Neuronal stem cell (in vitro differentiated cells): ENCODE data around the gene PLA2G4C.

Source experiments
- DNase-seq: peaks from one replicate; pipeline ENCODE4 v3.0.0-alpha.2; 2013; ENCODE audit warnings: low spot score
- H2AFZ ChIP-seq: one replicate; pipeline ENCODE4 v1.6.1; 2013; ENCODE audit warnings: mild to moderate bottlenecking, low read length, inconsistent platforms
- H2AK5ac ChIP-seq: 2 replicates; pipeline ENCODE4 v1.6.1; 2013; ENCODE audit warnings: low read depth, mild to moderate bottlenecking, inconsistent platforms, low read length, moderate library complexity, mixed read lengths
- H2BK120ac ChIP-seq: 2 replicates; pipeline ENCODE4 v1.6.1; 2013; ENCODE audit warnings: low read depth, mild to moderate bottlenecking, inconsistent platforms, low read length, moderate library complexity, mixed read lengths
- H2BK12ac ChIP-seq: one replicate; pipeline ENCODE4 v1.6.1; 2013; ENCODE audit warnings: low read length, inconsistent platforms
- H2BK15ac ChIP-seq: 2 replicates; pipeline ENCODE4 v1.6.1; 2013; ENCODE audit warnings: mild to moderate bottlenecking, low read length, inconsistent platforms, mixed read lengths
- H2BK5ac ChIP-seq: one replicate; pipeline ENCODE4 v1.6.1; 2013; ENCODE audit warnings: inconsistent platforms, mild to moderate bottlenecking, low read length, moderate library complexity
- H3K14ac ChIP-seq: one replicate; pipeline ENCODE4 v1.6.1; 2013; ENCODE audit warnings: low read length, inconsistent platforms
- H3K18ac ChIP-seq: 2 replicates; pipeline ENCODE4 v1.6.1; 2013; ENCODE audit warnings: low read length, inconsistent platforms
- H3K23ac ChIP-seq: 2 replicates; pipeline ENCODE4 v1.6.1; 2013; ENCODE audit warnings: low read depth, mild to moderate bottlenecking, mixed read lengths, low read length, inconsistent platforms; ENCODE audit not compliant: poor library complexity
- H3K27ac ChIP-seq: replicated peaks from 3 replicates; pipeline ENCODE4 v1.5.1; 2013; ENCODE audit warnings: low read length, inconsistent platforms
- H3K27me3 ChIP-seq, 3 experiments: 2 replicates each; pipeline ENCODE4 v1.6.1; 2013; ENCODE audit warnings: low read length in 3 of 3, mild to moderate bottlenecking in 2 of 3, inconsistent platforms in 1 of 3, low read depth in 1 of 3, mixed read lengths in 1 of 3, moderate library complexity in 1 of 3; ENCODE audit not compliant: control insufficient read depth in 3 of 3, insufficient read depth in 3 of 3
- H3K36me3 ChIP-seq, 2 donors: replicated peaks in 1 of 2; 2 replicates each; pipeline ENCODE4 v1.6.1; 2013; ENCODE audit warnings: low read length in 2 of 2; ENCODE audit not compliant: control insufficient read depth in 2 of 2, insufficient read depth in 2 of 2
- H3K4ac ChIP-seq: 2 replicates; pipeline ENCODE4 v1.6.1; 2013; ENCODE audit warnings: inconsistent platforms, mild to moderate bottlenecking, low read length, moderate library complexity
- H3K4me1 ChIP-seq, 2 donors: 1 replicate in 1 of 2; 2 replicates in 1 of 2; pipeline ENCODE4 v1.6.1; 2013; ENCODE audit warnings: low read length in 2 of 2, low read depth in 1 of 2; ENCODE audit not compliant: control insufficient read depth in 2 of 2, insufficient read depth in 1 of 2
- H3K4me2 ChIP-seq: one replicate; pipeline ENCODE4 v1.6.1; 2013; ENCODE audit warnings: mild to moderate bottlenecking, low read length, inconsistent platforms; ENCODE audit not compliant: insufficient read depth, poor library complexity, severe bottlenecking
- H3K4me3 ChIP-seq, 2 donors: 2 replicates each; pipeline ENCODE4 v1.5.1; 2013; ENCODE audit warnings: low read length in 2 of 2, mild to moderate bottlenecking in 2 of 2, inconsistent platforms in 1 of 2, moderate library complexity in 1 of 2
- H3K79me1 ChIP-seq: one replicate; pipeline ENCODE4 v1.6.1; 2013; ENCODE audit warnings: low read depth, mild to moderate bottlenecking, inconsistent platforms, low read length, moderate library complexity
- H3K9ac ChIP-seq: one replicate; pipeline ENCODE4 v1.6.1; 2013; ENCODE audit warnings: mild to moderate bottlenecking, low read depth, low read length, inconsistent platforms; ENCODE audit not compliant: poor library complexity
- H3K9me3 ChIP-seq, 2 donors: replicated peaks in 1 of 2; 2 replicates each; pipeline versions ENCODE3 to v1.6.1; 2013; ENCODE audit warnings: low read length in 2 of 2, mild to moderate bottlenecking in 2 of 2, inconsistent platforms in 1 of 2, low read depth in 1 of 2, mixed read lengths in 1 of 2, moderate library complexity in 1 of 2; ENCODE audit not compliant: control insufficient read depth in 2 of 2, insufficient read depth in 1 of 2
- H4K8ac ChIP-seq: one replicate; pipeline ENCODE4 v1.6.1; 2013; ENCODE audit warnings: low read depth, mild to moderate bottlenecking, inconsistent platforms, low read length, moderate library complexity
- H4K91ac ChIP-seq: one replicate; pipeline ENCODE4 v1.6.1; 2013; ENCODE audit warnings: low read length, low read depth, mild to moderate bottlenecking, inconsistent platforms; ENCODE audit not compliant: poor library complexity
- WGBS, 2 donors: extraction: QIAGEN DNeasy Blood & Tissue Kit; methylation state at CpG; one replicate each; pipeline ENCODE4 v1.1.7; 2013; ENCODE audit warnings: missing lambda C conversion rate in 2 of 2, mixed read lengths in 1 of 2; ENCODE audit not compliant: insufficient read length in 2 of 2, insufficient replicate concordance in 1 of 2; ENCODE audit errors: extremely low coverage in 2 of 2; 5-methylcytosine and 5-hydroxymethylcytosine counted together

PLA2G4C gene

DNA sequence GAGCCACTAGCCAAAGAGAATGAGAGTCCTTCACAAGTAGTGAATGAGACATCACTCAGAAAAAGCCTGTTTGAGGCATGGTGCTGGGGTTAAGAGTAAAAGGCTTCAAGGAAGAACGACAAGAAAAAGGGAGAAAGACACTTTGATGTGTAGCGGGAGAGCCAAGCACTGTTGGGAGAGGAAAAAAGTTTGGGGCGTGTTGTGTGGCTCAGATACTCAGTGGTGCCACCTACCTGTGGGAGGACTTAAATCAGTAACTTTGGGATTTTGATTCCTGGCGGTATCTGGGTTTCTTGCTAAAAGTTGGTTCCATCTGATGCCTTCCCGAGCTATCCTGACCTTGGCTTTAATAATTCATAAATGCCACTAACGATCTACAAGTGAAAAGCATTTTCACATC, 103.9 kb downstream of the PLA2G4C start:
- H4K8ac ChIP-seq = no peak overlapping the region
- H3K14ac ChIP-seq = no peak overlapping the region
- H3K36me3 ChIP-seq = no peaks in the 10 kb centered on the region
- H2BK120ac ChIP-seq = no peak overlapping the region
- no peak overlapping the region for H3K4me3 ChIP-seq
- no peak overlapping the region for H3K18ac ChIP-seq
- no peaks in the 10 kb centered on the region for H3K27me3 ChIP-seq
- H3K79me1 ChIP-seq = no peaks in the 10 kb centered on the region
- H2AK5ac ChIP-seq = no peak overlapping the region
- no peak overlapping the region for H2BK12ac ChIP-seq
- H3K9me3 ChIP-seq = no peaks in the 10 kb centered on the region
- H3K4ac ChIP-seq = no peak overlapping the region
- H2BK5ac ChIP-seq = no peak overlapping the region
- H3K4me2 ChIP-seq = no peak overlapping the region
- no peak overlapping the region for H3K9ac ChIP-seq
- H3K23ac ChIP-seq = no peak overlapping the region
- DNase-seq = no peak
- no peak overlapping the region for H4K91ac ChIP-seq
- no CpG with 5 or more reads among the region's 6 CpGs for WGBS, 2 donors
- no peak overlapping the region for H2BK15ac ChIP-seq
- H2AFZ ChIP-seq = peak overlapping the region; percentile 78
- no peaks in the 10 kb centered on the region for H3K4me1 ChIP-seq
- H3K27ac ChIP-seq = no peak overlapping the region

DNA sequence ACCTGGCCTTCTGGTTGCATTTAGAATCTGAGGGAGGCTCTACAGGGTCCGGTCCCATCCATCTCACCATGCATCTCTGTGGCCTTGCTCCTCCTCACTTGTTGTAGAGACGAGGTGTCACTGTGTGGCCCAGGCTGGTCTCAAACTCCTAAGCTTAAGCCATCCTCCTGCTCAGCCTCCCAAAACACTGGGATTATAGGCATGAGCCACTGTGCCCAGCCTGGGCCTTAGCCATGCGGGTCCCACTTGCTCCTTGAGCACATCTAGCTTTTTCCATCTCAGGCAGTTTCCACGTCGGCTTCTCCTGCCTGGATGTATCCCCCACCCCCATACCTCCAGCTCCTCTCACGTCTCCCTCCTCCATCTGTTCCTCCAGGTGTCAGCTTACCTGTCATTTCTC, 106.4 kb downstream of the PLA2G4C start:
- H2AK5ac ChIP-seq = no peak overlapping the region
- no peak for DNase-seq
- H4K8ac ChIP-seq = peak overlapping the region; percentile 45
- no peak overlapping the region for H2BK120ac ChIP-seq
- H3K18ac ChIP-seq = no peak overlapping the region
- WGBS, 2 donors = no CpG with 5 or more reads among the region's 6 CpGs
- no peaks in the 10 kb centered on the region for H3K79me1 ChIP-seq
- H3K23ac ChIP-seq = no peak overlapping the region
- H3K14ac ChIP-seq = no peak overlapping the region
- H3K9ac ChIP-seq = no peak overlapping the region
- H4K91ac ChIP-seq = no peak overlapping the region
- no peaks in the 10 kb centered on the region for H3K9me3 ChIP-seq
- H2BK5ac ChIP-seq = no peak overlapping the region
- H2BK12ac ChIP-seq = no peak overlapping the region
- no peaks in the 10 kb centered on the region for H3K36me3 ChIP-seq
- H3K27ac ChIP-seq = no peak overlapping the region
- H3K4me3 ChIP-seq = peak overlapping the region in 1 of 2 donors; percentile 18
- H3K4me2 ChIP-seq = no peak overlapping the region
- H2AFZ ChIP-seq = no peak overlapping the region
- H3K4me1 ChIP-seq = no peaks in the 10 kb centered on the region
- no peak overlapping the region for H3K4ac ChIP-seq
- H2BK15ac ChIP-seq = no peak overlapping the region
- no peaks in the 10 kb centered on the region for H3K27me3 ChIP-seq

DNA sequence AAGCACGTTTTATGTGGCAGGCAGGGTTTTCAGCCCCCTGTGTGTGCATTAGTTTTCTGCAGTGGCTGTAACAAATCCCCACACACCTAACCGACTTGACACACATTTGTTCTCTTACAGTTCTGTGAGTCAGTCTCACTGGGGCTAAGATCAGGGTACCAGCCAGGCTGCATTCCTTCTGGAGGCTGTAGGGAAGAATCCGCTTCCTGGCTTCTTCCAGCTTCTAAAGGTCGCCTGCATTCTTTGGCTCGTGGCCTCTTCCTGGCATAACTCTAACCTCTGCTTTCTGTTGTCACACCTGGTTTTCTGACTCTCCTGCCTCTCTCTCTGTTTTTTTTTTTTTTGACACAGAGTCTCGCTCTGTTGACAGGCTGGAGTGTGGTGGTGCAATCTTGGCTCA, 109.8 kb downstream of the PLA2G4C start:
- no CpG with 5 or more reads among the region's 6 CpGs for WGBS, 2 donors

DNA sequence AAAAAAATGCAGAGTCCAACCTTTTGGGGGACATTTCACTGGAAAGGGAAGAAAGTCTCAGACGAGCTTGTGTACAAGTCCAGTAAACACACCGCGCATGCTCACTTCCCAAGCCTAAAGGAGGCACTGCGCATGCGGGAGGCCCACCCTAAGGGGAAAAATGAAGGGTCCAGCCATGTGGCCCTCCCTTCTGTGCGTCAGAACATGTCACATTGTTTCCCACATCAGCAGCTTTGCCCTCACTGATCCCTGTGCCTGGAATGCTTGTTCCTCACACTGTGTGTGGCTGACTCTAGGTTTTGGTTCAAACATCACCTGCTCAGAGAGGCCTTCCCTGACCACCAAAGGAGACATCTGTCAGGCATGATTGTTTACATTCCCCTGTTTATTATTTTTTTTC, 111.8 kb downstream of the PLA2G4C start:
- no peak overlapping the region for H2BK12ac ChIP-seq
- H3K36me3 ChIP-seq = no peaks in the 10 kb centered on the region
- no peaks in the 10 kb centered on the region for H3K4me1 ChIP-seq
- WGBS, 2 donors = no CpG with 5 or more reads among the region's 6 CpGs
- no peaks in the 10 kb centered on the region for H3K27me3 ChIP-seq
- H3K4me3 ChIP-seq = no peak overlapping the region
- H4K8ac ChIP-seq = no peak overlapping the region
- no peak for DNase-seq
- no peak overlapping the region for H3K4me2 ChIP-seq
- no peak overlapping the region for H2BK5ac ChIP-seq
- no peak overlapping the region for H2AFZ ChIP-seq
- H3K18ac ChIP-seq = no peak overlapping the region
- no peak overlapping the region for H2AK5ac ChIP-seq
- H4K91ac ChIP-seq = no peak overlapping the region
- H3K79me1 ChIP-seq = no peaks in the 10 kb centered on the region
- no peaks in the 10 kb centered on the region for H3K9me3 ChIP-seq
- H3K9ac ChIP-seq = no peak overlapping the region
- H3K27ac ChIP-seq = no peak overlapping the region
- H2BK120ac ChIP-seq = no peak overlapping the region
- no peak overlapping the region for H3K4ac ChIP-seq
- no peak overlapping the region for H3K14ac ChIP-seq
- H2BK15ac ChIP-seq = no peak overlapping the region
- no peak overlapping the region for H3K23ac ChIP-seq

More for the DNA sequence above, 109.8 kb downstream of the PLA2G4C start:
- H3K9me3 ChIP-seq = no peaks in the 10 kb centered on the region
- H3K9ac ChIP-seq = no peak overlapping the region
- no peak overlapping the region for H3K23ac ChIP-seq
- no peak overlapping the region for H4K91ac ChIP-seq
- H3K18ac ChIP-seq = no peak overlapping the region
- H4K8ac ChIP-seq = no peak overlapping the region
- H3K14ac ChIP-seq = no peak overlapping the region
- H2BK120ac ChIP-seq = no peak overlapping the region
- no peak overlapping the region for H3K4ac ChIP-seq
- H3K79me1 ChIP-seq = no peaks in the 10 kb centered on the region
- no peak overlapping the region for H2AK5ac ChIP-seq
- no peaks in the 10 kb centered on the region for H3K4me1 ChIP-seq
- H3K4me2 ChIP-seq = no peak overlapping the region
- H2AFZ ChIP-seq = no peak overlapping the region
- DNase-seq = no peak
- H3K27me3 ChIP-seq = no peaks in the 10 kb centered on the region
- H2BK15ac ChIP-seq = no peak overlapping the region
- no peak overlapping the region for H2BK5ac ChIP-seq
- no peak overlapping the region for H3K27ac ChIP-seq
- H3K4me3 ChIP-seq = no peak overlapping the region
- H2BK12ac ChIP-seq = no peak overlapping the region
- H3K36me3 ChIP-seq = no peaks in the 10 kb centered on the region
